ENCODE measurements around the gene AGXT2. TPM values are rescaled to one million over a fixed set of nuclear protein-coding genes. Genes with fewer than 3 reads are reported as not detected.

The AGXT2 gene
- total RNA-seq, 1 experiment from 2014 or later: not detected

DNA sequence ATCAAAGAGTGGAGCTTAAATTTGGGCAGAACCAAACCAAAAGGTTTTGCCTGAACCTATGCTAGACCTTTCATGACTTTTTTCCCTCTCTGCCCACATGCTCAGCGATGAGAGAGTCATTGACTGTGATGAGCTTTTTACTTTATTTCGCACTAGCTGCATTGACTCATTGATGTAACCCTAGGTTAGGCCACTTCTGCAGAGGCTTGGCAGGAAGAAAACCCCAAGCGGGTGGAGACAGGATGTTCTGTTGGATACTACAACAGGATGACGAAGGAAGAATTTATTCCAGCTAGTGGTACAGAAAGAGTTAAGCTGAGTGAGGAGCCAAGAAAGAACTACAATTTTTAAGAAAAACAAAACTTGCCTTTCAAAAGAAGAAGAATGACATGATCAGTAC is 18.4 kb downstream of the AGXT2 start:
- intact Hi-C loops (cut with micrococcal nuclease): no loop called here
- CTCF ChIA-PET: interaction anchor here (0.6 to 0.9 kb wide), 4 partner anchors 21 to 294 kb away, joined by 3 read pairs; no protein-coding TSS in a partner anchor
- no TSS peak for BruUV-seq (replicated peaks)

DNA sequence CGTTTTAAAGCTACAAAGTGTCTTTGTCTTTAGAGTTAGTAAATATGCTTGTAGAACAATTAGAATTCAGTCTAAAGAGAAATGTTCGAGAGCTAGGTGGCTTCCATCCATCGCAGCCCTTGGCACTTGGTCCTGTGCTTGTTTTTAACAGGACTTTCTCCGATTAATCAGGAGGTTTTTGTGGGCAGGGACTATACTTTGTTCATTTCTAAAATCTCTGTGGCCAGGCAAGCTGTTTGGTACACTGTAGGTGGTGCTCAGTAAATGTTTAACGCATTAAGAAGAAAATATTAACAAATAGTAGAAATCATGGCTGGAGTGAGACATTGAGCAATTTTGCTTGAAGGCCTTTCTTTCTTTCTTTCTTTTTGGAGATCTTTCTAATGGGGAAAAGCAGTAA is 20.8 kb downstream of the AGXT2 start:
- H3K4me1 Mint-ChIP-seq (ENCODE audit: insufficient read depth, unreplicated experiment): peaks cover 6% of the 10 kb centered on the region
- no peak overlapping the region for H3K27ac Mint-ChIP-seq (ENCODE audit: low read depth, unreplicated experiment)
- intact Hi-C loops (cut with micrococcal nuclease): no loop called here
- no peaks in the 10 kb centered on the region for H3K36me3 Mint-ChIP-seq (ENCODE audit: insufficient read depth, unreplicated experiment)
- no peaks in the 10 kb centered on the region for H3K9me3 Mint-ChIP-seq (ENCODE audit: unreplicated experiment)
- no peak for DNase-seq (ENCODE audit: unreplicated experiment)
- no TSS peak for BruUV-seq (replicated peaks)
- CTCF ChIA-PET: interaction anchor here (0.6 kb wide), 1 partner anchor 96 kb away, joined by 3 read pairs; no protein-coding TSS in a partner anchor
- TF ChIP-seq, protein P1, sequence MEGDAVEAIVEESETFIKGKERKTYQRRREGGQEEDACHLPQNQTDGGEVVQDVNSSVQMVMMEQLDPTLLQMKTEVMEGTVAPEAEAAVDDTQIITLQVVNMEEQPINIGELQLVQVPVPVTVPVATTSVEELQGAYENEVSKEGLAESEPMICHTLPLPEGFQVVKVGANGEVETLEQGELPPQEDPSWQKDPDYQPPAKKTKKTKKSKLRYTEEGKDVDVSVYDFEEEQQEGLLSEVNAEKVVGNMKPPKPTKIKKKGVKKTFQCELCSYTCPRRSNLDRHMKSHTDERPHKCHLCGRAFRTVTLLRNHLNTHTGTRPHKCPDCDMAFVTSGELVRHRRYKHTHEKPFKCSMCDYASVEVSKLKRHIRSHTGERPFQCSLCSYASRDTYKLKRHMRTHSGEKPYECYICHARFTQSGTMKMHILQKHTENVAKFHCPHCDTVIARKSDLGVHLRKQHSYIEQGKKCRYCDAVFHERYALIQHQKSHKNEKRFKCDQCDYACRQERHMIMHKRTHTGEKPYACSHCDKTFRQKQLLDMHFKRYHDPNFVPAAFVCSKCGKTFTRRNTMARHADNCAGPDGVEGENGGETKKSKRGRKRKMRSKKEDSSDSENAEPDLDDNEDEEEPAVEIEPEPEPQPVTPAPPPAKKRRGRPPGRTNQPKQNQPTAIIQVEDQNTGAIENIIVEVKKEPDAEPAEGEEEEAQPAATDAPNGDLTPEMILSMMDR (IDR thresholded peaks at IDR 0.05; ENCODE audit: unreplicated experiment): no peak
- POLR2A ChIA-PET: no interaction called here
- peaks cover 10% of the 10 kb centered on the region for H3K27me3 Mint-ChIP-seq (ENCODE audit: insufficient read depth, unreplicated experiment)
- no peak overlapping the region for H3K4me3 Mint-ChIP-seq (ENCODE audit: unreplicated experiment)

More for the DNA sequence above, 18.4 kb downstream of the AGXT2 start:
- TF ChIP-seq, protein P1 (IDR thresholded peaks at IDR 0.05; ENCODE audit: unreplicated experiment): no peak
- DNase-seq (ENCODE audit: unreplicated experiment): peak; percentile 72
- H3K4me1 Mint-ChIP-seq (ENCODE audit: insufficient read depth, unreplicated experiment): peaks cover 6% of the 10 kb centered on the region
- no peaks in the 10 kb centered on the region for H3K36me3 Mint-ChIP-seq (ENCODE audit: insufficient read depth, unreplicated experiment)
- H3K27ac Mint-ChIP-seq (ENCODE audit: low read depth, unreplicated experiment): no peak overlapping the region
- H3K27me3 Mint-ChIP-seq (ENCODE audit: insufficient read depth, unreplicated experiment): peaks cover 10% of the 10 kb centered on the region
- POLR2A ChIA-PET: interaction anchor here (0.7 kb wide), 1 partner anchor 22 kb away, joined by 4 read pairs; no protein-coding TSS in a partner anchor
- H3K4me3 Mint-ChIP-seq (ENCODE audit: unreplicated experiment): no peak overlapping the region
- no peaks in the 10 kb centered on the region for H3K9me3 Mint-ChIP-seq (ENCODE audit: unreplicated experiment)

DNA sequence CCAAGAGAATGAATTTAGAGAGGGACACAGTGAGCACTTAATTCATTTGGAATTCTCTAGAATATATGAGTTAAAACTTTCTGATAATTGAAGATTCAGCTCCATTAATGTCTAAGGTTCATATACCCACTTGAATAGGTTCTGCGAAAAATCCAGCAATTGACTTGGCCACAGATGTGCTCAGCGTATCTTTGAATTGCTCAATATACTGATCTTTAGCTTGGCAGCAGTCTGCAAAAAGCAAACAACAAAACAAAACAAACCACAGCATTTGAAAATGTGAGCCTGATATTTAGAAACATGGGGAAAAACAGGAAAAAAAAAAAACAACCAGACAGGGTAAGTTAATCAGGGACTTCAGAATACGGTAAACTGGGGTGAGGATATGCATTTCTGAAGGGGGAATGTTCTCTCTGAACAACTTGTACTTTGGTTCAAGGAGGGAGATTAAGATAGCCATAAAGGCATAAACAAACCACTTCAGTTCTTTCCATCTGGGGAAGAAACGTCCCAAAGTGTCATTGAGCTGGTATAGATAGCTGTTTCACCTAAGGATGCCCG is 21.4 kb downstream of the AGXT2 start:
- DNase-seq (ENCODE audit: unreplicated experiment): no peak
- intact Hi-C loops (cut with micrococcal nuclease): no loop called here
- CTCF ChIA-PET: no interaction called here
- POLR2A ChIA-PET: no interaction called here
- peaks cover 10% of the 10 kb centered on the region for H3K27me3 Mint-ChIP-seq (ENCODE audit: insufficient read depth, unreplicated experiment)
- no TSS peak for BruUV-seq (replicated peaks)
- TF ChIP-seq, protein P1 (IDR thresholded peaks at IDR 0.05; ENCODE audit: unreplicated experiment): no peak
- no peaks in the 10 kb centered on the region for H3K9me3 Mint-ChIP-seq (ENCODE audit: unreplicated experiment)
- H3K27ac Mint-ChIP-seq (ENCODE audit: low read depth, unreplicated experiment): no peak overlapping the region
- no peaks in the 10 kb centered on the region for H3K36me3 Mint-ChIP-seq (ENCODE audit: insufficient read depth, unreplicated experiment)
- peaks cover 6% of the 10 kb centered on the region for H3K4me1 Mint-ChIP-seq (ENCODE audit: insufficient read depth, unreplicated experiment)
- no peak overlapping the region for H3K4me3 Mint-ChIP-seq (ENCODE audit: unreplicated experiment)

DNA sequence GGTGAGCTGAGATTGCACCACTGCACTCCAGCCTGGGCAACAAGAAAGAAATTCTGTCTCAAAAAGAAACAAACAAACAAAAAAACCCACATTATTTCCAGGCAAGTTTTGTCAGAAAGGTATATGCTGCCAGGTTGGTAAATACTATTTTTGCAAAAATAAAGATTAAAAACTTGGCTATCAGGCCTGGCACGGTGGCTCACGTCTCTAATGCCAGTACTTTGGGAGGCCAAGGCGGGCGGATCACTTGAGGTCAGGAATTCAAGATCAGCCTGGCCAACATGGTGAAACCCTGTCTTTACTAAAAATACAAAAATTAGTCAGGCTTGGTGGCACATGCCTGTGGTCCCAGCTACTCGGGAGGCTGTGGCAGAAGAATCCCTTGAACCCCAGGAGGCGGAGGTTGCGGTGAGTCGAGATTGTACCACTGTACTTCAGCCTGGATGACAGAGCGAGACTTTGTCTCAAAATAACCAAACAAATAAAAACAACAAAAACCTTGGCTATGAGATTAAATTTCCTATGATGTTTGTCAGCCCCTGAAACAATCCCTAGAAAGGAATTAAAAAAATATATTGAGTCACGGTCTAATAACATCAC is 22.7 kb downstream of the AGXT2 start:
- ChIA-PET CTCF (no interaction called here), POLR2A (no interaction called here)
- BruUV-seq (replicated peaks): no TSS peak

More for the DNA sequence above, 22.7 kb downstream of the AGXT2 start:
- Mint-ChIP-seq H3K27me3 (ENCODE audit: insufficient read depth, unreplicated experiment) (peaks cover 10% of the 10 kb centered on the region), H3K4me1 (ENCODE audit: insufficient read depth, unreplicated experiment) (peaks cover 6% of the 10 kb centered on the region), H3K27ac (ENCODE audit: low read depth, unreplicated experiment) (no peak overlapping the region), H3K4me3 (ENCODE audit: unreplicated experiment) (no peak overlapping the region), H3K36me3 (ENCODE audit: insufficient read depth, unreplicated experiment) (no peaks in the 10 kb centered on the region), H3K9me3 (ENCODE audit: unreplicated experiment) (no peaks in the 10 kb centered on the region)
- no peak for DNase-seq (ENCODE audit: unreplicated experiment)
- intact Hi-C loops (cut with micrococcal nuclease): no loop called here
- TF ChIP-seq, protein P1 (IDR thresholded peaks at IDR 0.05; ENCODE audit: unreplicated experiment): no peak
